NCI-H187 treated with DMSO at 0.1 percent for 48 hours (cell line): ENCODE data around the gene ADCY9.

Experiments
- DNase-seq: peaks from one replicate; lab custom pipeline; 2025; lab: John Stamatoyannopoulos, UW

Gene ADCY9

DNA sequence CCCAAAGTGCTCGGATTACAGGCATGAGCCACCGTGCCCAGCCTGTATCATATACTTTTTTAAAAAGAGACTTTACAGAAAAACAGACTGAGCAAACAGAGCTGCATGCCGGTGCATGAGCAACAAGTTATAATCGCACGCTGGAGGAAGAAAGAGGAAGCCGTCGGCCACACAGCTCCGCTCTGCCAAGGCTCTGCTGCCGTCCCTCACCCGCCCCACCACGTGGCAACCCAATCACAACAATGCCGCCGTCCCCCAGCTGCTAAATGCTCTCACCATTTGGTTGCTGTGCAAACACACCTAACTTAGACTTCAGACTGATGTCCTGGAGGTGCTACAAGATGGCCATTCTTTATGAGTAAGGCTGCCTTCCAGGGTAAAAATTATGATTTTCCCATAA is 83.5 kb downstream of the ADCY9 start:
- no peak for DNase-seq

DNA sequence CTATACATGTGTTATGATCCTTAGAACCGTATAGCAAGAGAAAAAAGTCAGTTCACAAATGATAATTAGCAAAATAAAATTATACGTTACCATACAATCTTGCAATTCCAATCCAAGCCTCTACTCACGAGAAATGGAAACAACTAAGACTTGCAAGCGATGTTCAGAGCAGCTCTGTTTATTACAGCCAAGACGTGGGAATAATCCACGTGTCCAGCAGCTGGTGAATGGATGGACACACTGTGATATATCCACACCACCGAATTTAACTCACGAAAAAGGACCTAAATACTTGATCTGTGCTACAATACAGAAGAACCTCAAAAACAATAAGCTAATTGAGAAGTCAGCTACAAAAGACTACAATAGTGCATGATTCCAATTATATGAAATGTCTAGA is 88.1 kb downstream of the ADCY9 start:
- DNase-seq: no peak

DNA sequence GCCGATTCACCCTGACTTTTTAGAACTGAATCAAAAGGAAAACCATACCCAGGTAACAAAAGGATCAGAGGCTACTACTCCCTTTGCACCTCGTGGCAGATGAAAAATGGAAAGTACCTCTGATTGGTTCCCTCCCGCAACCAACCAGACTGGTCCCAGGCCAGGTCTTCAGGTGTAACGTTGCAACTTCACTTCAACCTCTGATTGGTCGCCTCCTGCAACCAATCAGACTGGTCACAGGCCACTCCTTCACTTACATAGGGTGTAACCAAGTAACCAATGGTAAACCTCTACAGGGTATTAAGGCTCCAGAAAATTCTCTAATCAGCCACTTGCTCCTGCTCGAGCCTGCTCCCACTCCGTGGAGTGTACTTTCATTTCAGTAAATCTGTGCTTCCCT is 89.4 kb downstream of the ADCY9 start:
- DNase-seq: no peak

DNA sequence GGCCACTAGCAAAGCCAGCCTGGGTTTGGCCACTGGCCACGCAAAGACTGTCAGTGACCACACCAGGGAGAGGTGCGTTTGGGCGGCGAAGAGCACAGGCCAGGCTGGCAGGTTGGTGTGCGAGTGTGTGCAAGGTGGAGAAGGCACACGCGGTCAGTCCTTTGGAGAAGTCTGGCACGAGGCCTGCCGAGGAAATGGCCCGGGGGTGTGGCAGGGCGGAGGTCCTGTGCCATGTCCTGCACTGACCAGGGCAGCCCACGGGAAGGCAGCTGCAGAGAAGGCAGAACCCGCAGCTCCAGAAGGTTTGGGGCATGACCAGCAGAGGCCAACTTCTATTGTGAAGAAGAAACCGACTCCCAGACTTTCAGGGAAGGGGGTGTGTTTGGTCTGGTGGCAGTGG is 90.8 kb downstream of the ADCY9 start:
- no peak for DNase-seq

DNA sequence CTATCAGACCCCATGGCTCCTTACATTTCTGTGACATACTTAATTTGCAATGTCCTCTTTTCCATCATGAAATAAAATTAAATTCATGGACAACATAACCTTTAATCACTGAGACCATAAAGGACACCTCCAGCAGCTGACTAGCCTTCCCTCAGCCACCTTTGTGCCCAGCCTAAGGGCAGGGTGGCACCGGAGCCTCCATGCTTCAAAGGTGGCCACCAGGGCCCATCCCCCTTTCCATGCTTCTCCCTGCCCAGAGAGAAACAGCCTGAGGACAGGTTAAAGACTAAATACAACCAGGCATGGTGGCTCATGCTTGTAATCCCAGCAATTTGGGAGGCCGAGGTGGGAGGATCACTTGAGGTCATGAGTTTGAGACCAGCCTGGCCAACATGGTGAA is 94.3 kb downstream of the ADCY9 start:
- DNase-seq: no peak

DNA sequence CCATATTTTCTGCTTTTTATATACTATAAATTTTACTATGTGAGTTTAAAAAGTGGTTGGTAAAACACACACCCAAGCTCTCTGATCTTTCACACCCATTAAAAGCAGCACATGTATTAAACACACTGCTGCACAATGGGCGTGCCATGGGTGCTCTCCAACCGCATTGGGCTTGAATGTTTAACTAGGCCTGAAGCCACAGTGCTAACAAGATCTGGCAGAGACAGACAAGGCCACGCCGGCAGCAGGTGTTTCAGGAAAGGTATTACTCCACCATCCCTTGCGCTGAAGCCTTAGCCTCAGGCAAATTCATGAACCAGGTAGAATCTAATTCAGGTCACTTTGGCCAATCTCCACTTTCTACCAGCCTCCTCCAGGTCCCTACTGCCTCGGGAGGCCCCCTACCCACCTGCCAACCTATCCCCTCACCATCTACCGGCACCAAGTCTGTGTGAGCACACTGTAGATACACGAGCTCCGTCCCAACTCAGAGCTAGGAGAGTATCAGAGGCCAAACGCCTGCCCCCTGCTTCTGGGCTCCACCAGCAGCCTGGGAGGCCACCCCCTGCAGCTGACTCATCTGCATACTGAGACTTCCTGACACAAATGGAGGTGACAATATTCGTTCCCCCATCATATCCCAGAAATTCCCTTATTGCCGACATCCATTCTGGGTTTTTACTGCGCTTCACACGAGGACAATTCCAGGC is 95.0 kb downstream of the ADCY9 start:
- peak; percentile 60 for DNase-seq

DNA sequence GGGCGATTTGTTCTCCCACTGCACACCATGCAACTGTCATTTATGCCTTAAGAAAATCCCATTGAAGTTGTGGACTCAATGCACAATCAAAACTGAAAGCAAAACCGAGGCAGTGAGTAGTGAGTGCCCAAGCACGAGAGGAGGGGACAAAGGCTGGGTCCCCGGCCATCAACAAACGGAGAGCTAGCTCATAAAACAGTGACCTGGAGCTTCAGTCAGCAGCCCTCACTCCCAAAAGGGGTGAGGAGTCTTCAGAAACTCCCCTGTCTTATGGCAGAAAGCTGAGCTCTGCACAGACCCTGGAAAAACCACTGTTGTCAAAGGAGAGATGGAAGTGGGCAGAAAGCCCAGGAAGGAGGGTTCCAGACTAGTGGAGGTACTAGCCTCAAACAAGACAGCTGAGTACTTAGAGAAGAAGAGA is 96.9 kb downstream of the ADCY9 start:
- no peak for DNase-seq

DNA sequence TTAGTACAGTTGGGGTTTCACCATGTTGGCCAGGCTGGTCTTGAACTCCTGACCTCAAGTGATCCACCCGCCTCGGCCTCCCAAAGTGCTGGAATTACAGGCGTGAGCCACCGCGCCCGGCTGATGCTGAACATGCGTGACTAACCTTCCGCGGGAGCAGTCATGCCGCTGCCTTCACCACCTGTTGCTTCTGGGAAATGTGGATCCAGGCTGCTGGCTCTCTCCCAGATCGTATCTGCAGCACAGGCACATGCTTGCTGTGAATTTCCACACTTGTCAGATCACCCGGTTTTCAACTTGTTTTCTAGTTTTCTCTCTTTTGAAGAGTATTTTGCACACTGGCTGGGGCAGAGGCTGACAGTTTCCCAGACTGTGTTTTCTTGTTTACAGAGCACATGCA is 97.9 kb downstream of the ADCY9 start:
- no peak for DNase-seq

DNA sequence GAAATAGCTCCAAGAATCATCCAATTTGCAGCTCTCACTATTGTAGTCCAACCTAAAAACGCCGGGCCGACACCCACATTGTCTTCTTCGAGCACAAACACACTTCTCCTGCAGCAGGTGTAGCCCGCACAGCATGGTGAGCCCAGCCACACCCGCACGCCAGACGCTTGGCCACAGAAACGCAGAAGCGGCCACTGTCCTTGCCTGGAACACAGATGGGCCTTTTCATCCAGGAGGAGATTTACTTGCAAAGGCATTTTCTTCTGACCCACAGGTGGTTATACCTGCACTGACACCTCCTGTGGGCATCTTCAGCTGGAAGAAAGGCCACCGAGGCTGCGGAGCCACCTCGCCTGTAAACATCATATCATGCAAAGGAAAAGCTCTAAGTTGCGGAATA is 98.4 kb downstream of the ADCY9 start:
- no peak for DNase-seq

DNA sequence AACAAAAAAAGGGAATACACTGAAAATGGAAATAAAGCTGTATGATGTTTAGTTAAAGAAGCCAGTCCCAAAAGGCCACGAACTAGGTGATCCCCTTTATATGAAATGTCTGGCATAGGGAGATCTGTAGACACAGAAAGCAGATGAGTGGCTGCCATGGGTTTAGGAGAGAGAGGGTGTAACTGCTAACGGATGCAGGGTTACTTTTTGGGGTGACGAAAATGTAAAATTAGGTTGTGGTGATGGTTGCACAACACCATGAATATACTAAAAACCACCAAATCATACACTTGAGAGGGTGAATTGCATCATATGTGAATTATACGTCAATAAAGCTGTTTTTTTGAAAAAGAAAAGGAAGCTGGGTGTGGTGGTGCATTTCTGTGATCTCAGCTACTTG is 99.6 kb downstream of the ADCY9 start:
- DNase-seq: no peak

DNA sequence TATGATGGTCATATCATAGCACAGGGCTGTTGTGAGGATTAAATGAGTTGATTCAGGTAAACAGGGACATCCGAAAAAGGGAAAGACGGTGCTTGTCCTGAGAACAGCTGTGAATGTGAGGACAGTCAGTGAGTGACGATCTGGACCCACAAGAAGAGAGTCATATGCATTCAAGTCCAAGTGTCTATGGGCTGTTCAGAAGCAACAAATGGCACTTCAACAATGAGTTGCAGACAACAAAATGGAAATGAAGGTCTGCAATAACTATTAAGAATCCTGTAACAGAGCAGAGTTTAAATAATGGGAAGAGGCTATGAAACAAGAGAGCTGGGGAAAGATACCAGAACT is 100.3 kb downstream of the ADCY9 start:
- DNase-seq: no peak

DNA sequence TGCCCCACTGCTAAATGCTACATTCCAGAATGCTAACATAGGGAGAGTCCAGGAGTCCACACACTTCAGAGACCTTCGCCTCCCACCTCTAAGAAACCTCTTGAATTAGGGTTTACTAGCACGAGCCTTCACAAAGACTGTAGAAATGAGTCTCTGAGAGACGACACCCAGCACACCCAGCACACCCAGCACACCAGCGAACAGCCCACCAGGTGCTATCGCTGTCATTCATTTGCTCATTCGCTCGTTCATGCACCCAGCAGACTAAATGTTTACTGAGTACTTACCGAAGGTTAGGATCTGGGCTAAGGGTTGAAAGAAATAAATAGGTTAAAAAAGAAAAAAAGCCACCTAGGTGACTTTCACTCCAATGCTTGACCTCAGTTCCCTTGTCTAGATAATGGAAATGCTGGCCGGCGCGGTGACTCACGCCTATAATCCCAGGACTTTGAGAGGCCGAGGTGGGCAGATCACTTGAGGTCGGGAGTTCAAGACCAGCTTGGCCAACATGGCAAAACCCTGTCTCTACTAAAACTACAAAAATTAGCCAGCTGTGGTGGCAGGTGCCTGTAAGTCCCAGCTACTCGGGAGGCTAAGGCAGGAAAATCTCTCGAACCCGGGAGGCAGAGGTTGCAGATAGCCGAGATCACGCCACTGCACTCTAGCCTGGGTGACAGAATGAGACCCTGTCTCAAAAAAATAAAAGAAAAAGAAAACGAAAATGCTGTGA is 100.8 kb downstream of the ADCY9 start:
- no peak for DNase-seq

DNA sequence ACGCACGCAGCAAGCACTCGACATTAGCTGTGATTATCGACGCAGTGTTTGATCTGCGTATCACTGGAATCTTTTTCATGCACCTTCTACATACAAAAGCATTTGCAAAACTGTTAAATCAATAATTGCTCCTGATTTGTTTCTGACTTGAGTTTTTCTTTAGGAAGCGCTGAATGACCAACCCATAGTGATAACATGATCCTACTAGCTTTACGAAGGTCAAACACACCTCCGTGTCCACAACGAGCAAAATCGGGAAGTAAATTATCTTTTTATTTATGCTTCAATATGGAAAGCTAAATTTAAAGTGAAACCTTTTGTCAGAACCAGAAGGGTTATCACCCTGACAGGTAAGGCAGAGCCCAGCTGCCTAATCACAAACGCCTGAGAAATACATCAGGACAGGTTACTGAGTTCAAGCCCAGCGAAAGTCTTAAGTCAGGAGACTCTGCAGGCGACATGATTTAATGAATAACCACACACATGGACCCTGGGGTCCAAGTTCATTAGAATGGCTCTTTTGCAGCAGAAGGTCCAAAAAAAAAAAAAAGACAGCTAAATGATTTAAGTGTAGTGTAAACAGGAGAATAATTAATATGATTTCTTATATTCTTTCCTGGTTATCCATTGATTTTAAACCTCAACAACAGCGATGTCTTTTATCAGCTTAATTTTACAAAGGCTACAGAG is 104.2 kb downstream of the ADCY9 start:
- DNase-seq: no peak

DNA sequence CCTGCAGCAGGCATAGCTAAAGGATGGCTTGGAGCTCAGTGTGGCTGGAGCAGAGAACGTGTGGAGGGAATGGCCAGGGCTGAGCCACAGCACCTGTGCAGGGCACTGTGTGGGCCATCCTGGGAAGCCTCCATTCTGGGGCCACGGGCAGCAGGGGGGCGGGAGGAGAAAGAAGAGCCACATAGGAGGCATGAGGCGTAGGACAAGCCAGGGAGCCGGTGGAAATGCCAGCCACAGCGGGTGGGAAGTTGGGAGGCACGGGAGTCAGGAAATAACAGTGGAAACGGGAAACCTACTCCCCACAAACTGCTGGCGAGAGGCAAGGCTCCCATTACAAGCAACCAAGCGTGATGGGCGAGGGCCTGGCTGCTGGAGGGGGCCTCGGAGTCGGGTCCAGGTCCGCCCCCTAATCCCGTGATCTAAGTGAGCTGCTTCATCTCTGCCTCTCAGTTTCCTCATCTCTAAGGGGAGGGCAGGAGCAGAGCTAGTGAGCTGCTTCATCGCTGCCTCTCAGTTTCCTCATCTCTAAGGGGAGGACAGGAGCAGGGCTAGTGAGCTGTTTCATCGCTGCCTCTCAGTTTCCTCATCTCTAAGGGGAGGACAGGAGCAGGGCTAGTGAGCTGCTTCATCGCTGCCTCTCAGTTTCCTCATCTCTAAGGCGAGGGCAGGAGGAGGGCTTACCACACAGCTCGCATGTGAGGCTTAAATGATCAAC is 104.9 kb downstream of the ADCY9 start:
- DNase-seq: no peak

DNA sequence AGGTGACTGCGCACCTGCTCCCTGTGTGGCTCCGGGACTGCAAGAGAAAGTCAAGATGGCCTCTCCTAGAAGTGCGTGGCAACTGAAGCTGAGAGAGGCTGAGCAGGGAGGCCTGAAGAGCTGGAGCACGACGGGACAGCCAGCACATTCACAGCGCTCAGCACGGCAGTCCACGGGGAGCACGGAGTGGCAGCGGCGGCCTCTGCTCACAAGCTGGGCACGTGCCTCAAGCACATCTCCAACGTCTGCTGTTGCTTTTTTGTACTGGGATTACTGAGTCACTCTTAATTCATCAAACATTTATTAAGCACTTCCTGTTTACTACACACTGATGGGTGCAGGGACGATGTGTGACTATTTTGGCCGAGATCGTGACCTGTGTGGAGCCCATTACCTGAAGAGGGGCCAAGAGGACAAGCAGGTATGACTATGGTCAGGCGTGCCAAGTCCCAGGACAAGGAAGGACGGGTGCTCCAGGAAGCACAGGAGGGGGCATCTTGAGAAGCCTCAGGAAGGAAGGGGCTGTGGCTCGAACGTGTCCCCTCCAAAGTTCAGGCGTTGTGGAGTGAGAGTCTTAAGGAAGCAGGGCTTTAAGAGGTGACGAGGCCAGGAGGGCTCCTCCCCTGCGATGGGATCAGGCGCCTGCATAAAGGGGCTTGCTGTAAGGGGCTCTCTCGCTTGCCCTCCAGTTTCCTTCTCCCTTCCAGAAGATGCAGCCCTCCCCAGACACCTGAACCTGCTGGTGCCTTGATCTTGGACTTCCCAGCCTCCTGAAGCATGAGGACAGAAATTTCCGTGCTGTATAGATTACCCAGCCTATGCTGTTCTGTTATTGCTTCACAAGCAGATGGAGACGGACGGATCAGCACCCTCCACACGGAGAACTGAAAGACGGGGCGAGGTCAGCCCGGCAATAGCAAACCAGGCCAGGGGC is 105.8 kb downstream of the ADCY9 start:
- DNase-seq: no peak

DNA sequence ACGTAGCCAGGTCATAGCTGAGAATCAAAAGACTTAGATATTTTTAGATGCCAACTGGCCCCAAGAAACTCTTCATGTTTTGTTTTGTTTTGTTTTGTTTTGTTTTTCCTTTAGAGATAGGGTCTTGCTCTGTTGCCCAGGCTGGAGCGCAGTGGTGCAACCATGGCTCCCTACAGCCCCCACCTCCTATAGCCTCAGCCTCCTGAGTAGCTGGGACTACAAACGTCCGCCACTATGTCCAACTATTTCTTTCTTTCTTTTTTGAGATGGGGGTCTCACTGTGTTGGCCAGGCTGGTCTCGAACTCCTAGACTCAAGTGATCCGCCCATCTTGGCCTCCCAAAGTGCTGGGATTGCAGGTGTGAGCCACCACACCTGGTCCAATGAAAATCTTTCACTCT is 107.1 kb downstream of the ADCY9 start:
- no peak for DNase-seq

DNA sequence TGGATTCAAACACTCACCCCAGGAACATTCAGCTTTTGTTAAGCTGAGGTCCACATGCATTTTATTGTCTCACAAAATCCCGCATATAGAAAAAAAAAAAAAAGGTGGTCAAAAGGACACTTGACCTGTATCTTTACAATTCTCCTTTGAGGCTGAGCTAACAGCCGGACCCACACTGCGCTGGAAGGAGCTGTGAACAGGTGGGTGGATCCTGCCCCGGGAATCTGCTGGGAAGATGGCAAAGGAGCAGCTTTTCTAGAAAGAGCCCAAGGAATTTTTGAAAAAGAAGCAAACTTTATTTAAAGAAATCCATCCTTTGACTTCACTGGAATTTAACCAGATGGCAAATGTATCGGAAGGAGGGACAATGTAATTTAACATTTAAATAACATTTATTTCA is 108.1 kb downstream of the ADCY9 start:
- DNase-seq: no peak

DNA sequence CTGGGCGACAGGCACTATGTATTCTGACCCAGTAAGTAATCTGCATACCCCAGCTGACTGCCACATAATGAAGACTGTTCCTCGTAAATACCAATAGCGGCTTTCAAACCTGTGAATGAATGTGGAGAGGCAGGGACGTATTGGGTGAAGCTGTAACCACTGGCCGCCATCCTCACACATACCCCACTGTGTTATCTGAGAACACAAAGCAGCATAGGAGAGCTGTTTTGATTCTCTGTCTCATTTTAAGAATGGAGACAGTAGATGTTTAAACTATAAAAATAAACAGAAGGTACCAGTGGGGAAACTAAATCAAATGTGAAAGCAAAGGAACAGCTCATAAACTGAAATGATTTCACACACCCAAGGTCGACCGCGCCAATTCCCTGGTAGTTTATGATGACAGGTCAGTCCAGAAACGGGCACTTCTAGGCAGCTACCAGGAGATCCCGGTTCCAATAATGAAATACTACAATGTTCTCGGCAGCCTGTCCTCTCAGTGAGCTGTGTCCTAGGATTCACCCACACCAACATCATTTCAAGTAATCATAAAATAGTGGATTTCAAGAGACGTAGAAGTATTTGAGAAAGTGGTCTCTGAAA is 109.7 kb downstream of the ADCY9 start:
- DNase-seq: no peak

DNA sequence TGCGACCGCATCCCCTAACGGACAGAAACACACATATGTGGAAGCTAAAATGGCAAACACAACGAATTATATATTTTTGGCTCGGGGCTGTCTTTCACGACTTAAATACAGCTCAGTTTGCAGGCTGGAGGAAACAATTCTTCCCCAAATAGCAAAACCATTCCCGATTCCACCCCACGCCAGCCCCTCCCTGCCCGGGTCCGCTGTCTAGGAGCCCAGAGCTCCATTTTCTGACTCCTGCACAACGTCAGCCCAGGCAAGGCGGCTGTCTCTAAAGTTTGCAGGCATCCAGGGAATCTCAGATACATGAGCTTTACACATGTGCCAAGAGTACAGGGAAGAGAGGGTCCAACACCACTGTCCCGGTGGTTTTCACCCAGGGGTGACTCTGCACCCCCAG is 110.5 kb downstream of the ADCY9 start:
- no peak for DNase-seq

DNA sequence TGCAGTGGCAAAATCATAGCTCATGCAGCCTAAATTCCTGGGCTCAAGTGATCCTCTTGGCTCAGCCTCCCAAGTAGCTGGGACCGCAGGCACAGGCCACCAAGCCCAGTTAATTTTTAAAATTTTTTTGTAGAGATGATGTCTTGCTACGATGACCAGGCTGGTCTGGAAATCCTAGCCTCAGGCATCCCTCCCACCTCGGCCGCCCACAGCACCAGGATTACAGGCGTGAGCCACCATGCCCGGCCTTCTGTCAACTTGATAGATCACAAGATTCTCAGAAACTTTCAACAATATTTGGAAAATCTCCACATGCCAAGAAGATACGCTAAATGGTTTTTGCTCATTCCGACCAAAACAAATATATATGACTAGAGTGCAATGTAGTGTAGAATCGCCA is 111.0 kb downstream of the ADCY9 start:
- DNase-seq: no peak

DNA sequence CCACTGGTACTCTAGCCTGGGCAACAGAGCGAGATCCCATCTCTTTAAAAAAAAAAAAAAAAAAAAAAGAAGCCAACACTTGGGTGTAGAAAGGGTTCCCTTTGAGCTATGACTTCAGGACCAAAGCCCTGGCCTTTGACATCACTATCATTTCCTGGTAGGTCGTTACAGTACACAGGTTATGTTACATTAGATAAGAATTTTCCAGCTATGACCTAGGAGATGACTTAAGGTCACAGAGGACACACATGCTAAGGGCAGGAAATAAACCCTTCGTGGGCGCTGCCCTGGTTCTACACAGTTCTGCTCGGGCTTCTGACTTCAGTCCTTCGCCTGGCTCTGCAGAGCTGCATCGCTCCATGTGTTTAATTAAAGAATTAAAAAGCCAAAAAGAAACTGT is 112.0 kb downstream of the ADCY9 start:
- no peak for DNase-seq
